Spleen (tissue), 11 donors: ENCODE measurements around the gene NUMB. TPM values are rescaled to one million over a fixed set of nuclear protein-coding genes. Genes with fewer than 3 reads are reported as not detected.

Experiments used
- DNase-seq: peaks from one replicate; pipeline ENCODE4 v3.0.0-alpha.2; 2020
- H3K27ac ChIP-seq, 8 donors: fragments of 200-600 bp; sonication (generic) in 7 of 8; 1 replicate in 4 of 8; 2 replicates in 4 of 8; pipeline versions ENCODE4 v1.5.0 to v1.8.0; 2016 to 2021; ENCODE audit warnings: inconsistent platforms in 4 of 8, mild to moderate bottlenecking in 4 of 8, moderate library complexity in 1 of 8
- H3K27me3 ChIP-seq, 7 donors: fragments of 200-600 bp; sonication (generic) in 6 of 7; replicated peaks in 1 of 7; 1 replicate in 4 of 7; 2 replicates in 3 of 7; pipeline versions ENCODE4 v1.5.0 to v1.8.0; 2016 to 2021; ENCODE audit warnings: inconsistent platforms in 3 of 7, mild to moderate bottlenecking in 1 of 7
- H3K36me3 ChIP-seq, 6 donors: fragments of 200-600 bp; sonication (generic) in 5 of 6; 1 replicate in 4 of 6; 2 replicates in 2 of 6; pipeline versions ENCODE4 v1.5.0 to v1.8.0; 2016 to 2021; ENCODE audit warnings: inconsistent platforms in 2 of 6
- H3K4me1 ChIP-seq, 6 donors: fragments of 200-600 bp; sonication (generic) in 5 of 6; 1 replicate in 3 of 6; 2 replicates in 3 of 6; pipeline versions ENCODE4 v1.5.0 to v1.8.0; 2016 to 2021; ENCODE audit warnings: inconsistent platforms in 3 of 6
- H3K4me3 ChIP-seq, 8 donors: fragments of 200-600 bp; sonication (generic) in 7 of 8; 1 replicate in 4 of 8; 2 replicates in 4 of 8; pipeline versions ENCODE4 v1.5.0 to v1.8.0; 2016 to 2021; ENCODE audit warnings: inconsistent platforms in 4 of 8, mild to moderate bottlenecking in 4 of 8, moderate library complexity in 2 of 8
- H3K9me3 ChIP-seq, 8 donors: fragments of 200-600 bp; sonication (generic) in 7 of 8; 1 replicate in 4 of 8; 2 replicates in 4 of 8; pipeline versions ENCODE4 v1.5.0 to v1.8.0; 2016 to 2021; ENCODE audit warnings: inconsistent platforms in 4 of 8
- CTCF ChIP-seq, 11 experiments: fragments of 200-600 bp in 7 of 11; fragments of 450-650 bp in 4 of 11; sonication (generic) in 4 of 11; IDR thresholded peaks in 8 of 11; conservative IDR thresholded peaks in 3 of 11; 1 replicate in 7 of 11; 2 replicates in 4 of 11; pipeline versions ENCODE4 v1.4.0 to v1.8.0; 2016 to 2021; ENCODE audit warnings: antibody characterized with exemption in 11 of 11, inconsistent platforms in 4 of 11, mild to moderate bottlenecking in 1 of 11
- POLR2A ChIP-seq, 3 donors: fragments of 450-650 bp; IDR thresholded peaks; one replicate each; pipeline ENCODE4 v1.5.1; 2017; ENCODE audit warnings: antibody characterized with exemption in 3 of 3, mild to moderate bottlenecking in 1 of 3
- POLR2AphosphoS5 ChIP-seq, 3 donors: sonication (generic); formaldehyde crosslinking; IDR thresholded peaks; one replicate each; pipeline ENCODE4 v1.5.1; 2017; ENCODE audit warnings: antibody characterized with exemption in 3 of 3
- WGBS, 5 donors: extraction: QIAGEN DNeasy Blood & Tissue Kit in 3 of 5; methylation state at CpG; one replicate each; pipeline versions ENCODE4 v1.1.5 to v1.1.7; 2013 to 2018; 5-methylcytosine and 5-hydroxymethylcytosine counted together
- intact Hi-C: fragments of 100-400 bp; cut with DNase I; formaldehyde crosslinking; loops from one replicate; pipeline ENCODE4 v1.15.0; 2023; ENCODE audit warnings: low total_unique reads
- polyA plus RNA-seq, 3 donors: library from polyadenylated mRNA; stranded (reverse); fragments of 200-250 nt; gene quantifications; one replicate each; pipeline ENCODE4 v1.2.1, GENCODE V29; 2013
- total RNA-seq, 7 donors: library from RNA; depleted of rRNA in 3 of 7; stranded (reverse); fragments of >200 nt in 3 of 7; fragmentation: NEBNext Ultra II Directional in 4 of 7; extraction: Animal tissue kit (Norgen Biotek cat#: 25700) in 4 of 7; gene quantifications; one replicate each; pipeline versions ENCODE4 v1.1.0 to v1.2.1, GENCODE V29; 2016 to 2021
- donor health status: healthy with polysubstance abuse.
- donor health status: DM: no; HTN: no; CAD: no; lungs with moderate emphysema.
- donor health status: DM: no; HTN: no; CAD: no.
- donor health status: Bipolar disorder and iron deficiency.
- donor health status: healthy.
- donor health status: DM: no; HTN: no; CAD: no.
- donor health status: DM: yes; HTN: yes; CAD: no.

The NUMB gene
- total and polyA plus RNA-seq, 10 donors = 19.8 to 165 (median 92.9) TPM

GRCh38 chr14:73269729-73270531 lies 188.4 kb downstream of the NUMB start:
- no peaks in the 10 kb centered on the region for H3K9me3 ChIP-seq
- intact Hi-C loops = no loop called here
- peak; percentile 89 for DNase-seq
- peaks cover 3 to 19% (median 9%) of the 10 kb centered on the region in 6 donors for H3K4me1 ChIP-seq
- 12 to 33% (median 14%) methylated on average over 36 to 48 of the region's 48 CpGs for WGBS, 5 donors
- no peak for TF ChIP-seq CTCF (IDR thresholded peaks at IDR 0.05 in 8 of 11, conservative IDR thresholded peaks at IDR 0.05 in 3 of 11)
- TF ChIP-seq POLR2A (IDR thresholded peaks at IDR 0.05) = no peak
- TF ChIP-seq POLR2AphosphoS5 (IDR thresholded peaks at IDR 0.05) = peak; percentile 37 to 84 (median 65)
- peaks cover 0 to 55% (median 17%) of the 10 kb centered on the region in 6 donors for H3K36me3 ChIP-seq
- peak overlapping the region in 7 of 8 donors; percentile 9 to 61 (median 20) for H3K4me3 ChIP-seq
- H3K27ac ChIP-seq = peak overlapping the region in 4 of 8 donors; percentile 20 to 47 (median 36)
- H3K27me3 ChIP-seq = no peaks in the 10 kb centered on the region

- peaks cover 3 to 19% (median 9%) of the 10 kb centered on the region in 6 donors for H3K4me1 ChIP-seq
- DNase-seq = no peak
- WGBS, 5 donors = 94 to 99% (median 96%) methylated on average over 4 to 6 of the region's 6 CpGs
- no peak overlapping the region for H3K27ac ChIP-seq
- TF ChIP-seq POLR2A (IDR thresholded peaks at IDR 0.05) = no peak
- peak in 1 of 3 donors; percentile 51 for TF ChIP-seq POLR2AphosphoS5 (IDR thresholded peaks at IDR 0.05)
- no peak for TF ChIP-seq CTCF (IDR thresholded peaks at IDR 0.05 in 8 of 11, conservative IDR thresholded peaks at IDR 0.05 in 3 of 11)
- no peak overlapping the region for H3K4me3 ChIP-seq
- H3K9me3 ChIP-seq = no peaks in the 10 kb centered on the region
- H3K27me3 ChIP-seq = peaks cover 0 to 8% (median 0%) of the 10 kb centered on the region in 7 donors
- H3K36me3 ChIP-seq = peaks cover 0 to 41% (median 2%) of the 10 kb centered on the region in 6 donors
- intact Hi-C loops = no loop called here
These were observed 190.9 kb downstream of the NUMB start for GRCh38 chr14:73267474-73267873.

- 82 to 91% (median 85%) methylated on average over 5 to 7 of the region's 7 CpGs for WGBS, 5 donors
These were observed 192.0 kb downstream of the NUMB start for GRCh38 chr14:73266317-73266716.

More at GRCh38 chr14:73266317-73266716, 192.0 kb downstream of the NUMB start:
- H3K9me3 ChIP-seq = no peaks in the 10 kb centered on the region
- peaks cover 3 to 19% (median 9%) of the 10 kb centered on the region in 6 donors for H3K4me1 ChIP-seq
- no peak overlapping the region for H3K4me3 ChIP-seq
- peaks cover 0 to 33% (median 0%) of the 10 kb centered on the region in 6 donors for H3K36me3 ChIP-seq
- intact Hi-C loops = no loop called here
- no peak for TF ChIP-seq CTCF (IDR thresholded peaks at IDR 0.05 in 8 of 11, conservative IDR thresholded peaks at IDR 0.05 in 3 of 11)
- peak in 2 of 3 donors; percentile 21 to 44 for TF ChIP-seq POLR2AphosphoS5 (IDR thresholded peaks at IDR 0.05)
- DNase-seq = no peak
- H3K27ac ChIP-seq = no peak overlapping the region
- peaks cover 0 to 11% (median 0%) of the 10 kb centered on the region in 7 donors for H3K27me3 ChIP-seq
